ENCODE data around the gene MYO10.

- TF ChIP-seq, protein P1, sequence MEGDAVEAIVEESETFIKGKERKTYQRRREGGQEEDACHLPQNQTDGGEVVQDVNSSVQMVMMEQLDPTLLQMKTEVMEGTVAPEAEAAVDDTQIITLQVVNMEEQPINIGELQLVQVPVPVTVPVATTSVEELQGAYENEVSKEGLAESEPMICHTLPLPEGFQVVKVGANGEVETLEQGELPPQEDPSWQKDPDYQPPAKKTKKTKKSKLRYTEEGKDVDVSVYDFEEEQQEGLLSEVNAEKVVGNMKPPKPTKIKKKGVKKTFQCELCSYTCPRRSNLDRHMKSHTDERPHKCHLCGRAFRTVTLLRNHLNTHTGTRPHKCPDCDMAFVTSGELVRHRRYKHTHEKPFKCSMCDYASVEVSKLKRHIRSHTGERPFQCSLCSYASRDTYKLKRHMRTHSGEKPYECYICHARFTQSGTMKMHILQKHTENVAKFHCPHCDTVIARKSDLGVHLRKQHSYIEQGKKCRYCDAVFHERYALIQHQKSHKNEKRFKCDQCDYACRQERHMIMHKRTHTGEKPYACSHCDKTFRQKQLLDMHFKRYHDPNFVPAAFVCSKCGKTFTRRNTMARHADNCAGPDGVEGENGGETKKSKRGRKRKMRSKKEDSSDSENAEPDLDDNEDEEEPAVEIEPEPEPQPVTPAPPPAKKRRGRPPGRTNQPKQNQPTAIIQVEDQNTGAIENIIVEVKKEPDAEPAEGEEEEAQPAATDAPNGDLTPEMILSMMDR (IDR thresholded peaks at IDR 0.05; ENCODE audit: borderline replicate concordance, extremely low read depth, low read length, poor library complexity, severe bottlenecking), result no peak
- TF ChIP-seq EZH2 (IDR thresholded peaks at IDR 0.05; ENCODE audit: borderline replicate concordance, low read depth, low read length, severe bottlenecking), result no peak
Measured at GRCh38 chr5:16654647-16655334, 281.3 kb downstream of the MYO10 start.
